OCI-LY7 (cell line): ENCODE results near the gene TRPM3.

ENCODE experiments used
- CTCF ChIP-seq: fragments of 200-600 bp; sonication (generic); conservative IDR thresholded peaks from 2 replicates; pipeline ENCODE4 v1.5.1; 2014; ENCODE audit warnings: mild to moderate bottlenecking, antibody characterized with exemption, low read length, moderate library complexity, mixed read lengths
- EZH2phosphoT487 ChIP-seq: fragments of 200-600 bp; sonication (generic); IDR thresholded peaks from 2 replicates; pipeline ENCODE4 v1.6.1; 2018; ENCODE audit warnings: low read depth, borderline replicate concordance, mild to moderate bottlenecking, mixed run types, antibody characterized with exemption, low read length, moderate library complexity, mixed read lengths

- no peak for TF ChIP-seq CTCF
- no peak for TF ChIP-seq EZH2phosphoT487
Measured at GRCh38 chr9:70878576-70878975, 242.8 kb downstream of the TRPM3 start.
